BE2C (cell line): Measurements from ENCODE around the gene PPP6R1.

Experiments used
- DNase-seq: peaks from one replicate; pipeline ENCODE4 v3.0.0-alpha.2; 2020
- H3K27me3 ChIP-seq: fragments of 250-450 bp; sonication (Bioruptor Pico); 2 replicates; pipeline ENCODE4 v1.5.1; 2020; ENCODE audit warnings: mild to moderate bottlenecking
- H3K36me3 ChIP-seq: fragments of 250-450 bp; sonication (Bioruptor Pico); 2 replicates; pipeline ENCODE4 v1.5.1; 2020; ENCODE audit warnings: mild to moderate bottlenecking
- H3K4me1 ChIP-seq: fragments of 250-450 bp; sonication (Bioruptor Pico); 2 replicates; pipeline ENCODE4 v1.5.1; 2020
- H3K4me3 ChIP-seq: 2 replicates; pipeline ENCODE4 v1.5.1; 2011; ENCODE audit warnings: low read depth, low read length
- H3K9me3 ChIP-seq: fragments of 250-450 bp; sonication (Bioruptor Pico); 2 replicates; pipeline ENCODE4 v1.5.1; 2020
- CTCF ChIP-seq: IDR thresholded peaks from 2 replicates; pipeline ENCODE4 v1.5.1; 2012; ENCODE audit warnings: mild to moderate bottlenecking, low read depth, low read length

PPP6R1 gene

GRCh38 chr19:55216461-55217198 is 42.2 kb downstream of the PPP6R1 start:
- Histone ChIP-seq H3K36me3 (peaks cover 6% of the 10 kb centered on the region; the same call in 1 of the 2 replicates), H3K4me1 (no peaks in the 10 kb centered on the region), H3K4me3 (peak overlapping the region; percentile 93), H3K27me3 (no peaks in the 10 kb centered on the region), H3K9me3 (0 out of 2 replicates have a peak, but pooled peaks cover 2% of the 10 kb centered on the region)
- DNase-seq: peak; percentile 95
- no peak for TF ChIP-seq CTCF

DNA sequence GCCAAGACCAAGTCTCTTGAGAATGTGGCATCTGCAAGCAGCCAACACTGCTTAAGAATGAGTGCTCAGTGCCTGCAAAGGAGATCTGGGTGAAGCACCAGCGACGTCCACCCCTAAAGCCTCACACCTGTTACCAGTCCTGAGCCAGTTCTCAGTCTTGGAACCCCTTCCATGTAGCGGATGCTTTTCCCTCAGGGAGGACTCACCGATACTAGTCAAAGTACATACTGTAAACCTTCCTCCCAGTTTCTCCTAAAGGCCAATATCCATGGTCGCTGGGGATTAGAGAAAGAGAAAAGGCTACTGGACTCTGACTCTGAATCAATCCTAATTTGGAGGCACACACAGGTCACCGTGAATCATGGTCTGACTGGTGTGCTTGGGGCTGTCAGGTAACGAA is 45.3 kb downstream of the PPP6R1 start:
- Histone ChIP-seq H3K9me3 (0 out of 2 replicates have a peak, but pooled peaks cover 2% of the 10 kb centered on the region), H3K27me3 (no peaks in the 10 kb centered on the region), H3K4me1 (no peaks in the 10 kb centered on the region), H3K4me3 (no peak overlapping the region), H3K36me3 (no peaks in the 10 kb centered on the region)
- TF ChIP-seq CTCF: no peak
- DNase-seq: no peak

- peak; percentile 48 for TF ChIP-seq CTCF
- H3K27me3 ChIP-seq: no peaks in the 10 kb centered on the region
- 0 out of 2 replicates have a peak, but pooled peaks cover 2% of the 10 kb centered on the region for H3K9me3 ChIP-seq
- no peaks in the 10 kb centered on the region for H3K36me3 ChIP-seq
- no peaks in the 10 kb centered on the region for H3K4me1 ChIP-seq
- peak; percentile 52 for DNase-seq
- H3K4me3 ChIP-seq: no peak overlapping the region
Observed at GRCh38 chr19:55212447-55212846, 46.4 kb downstream of the PPP6R1 start.

DNA sequence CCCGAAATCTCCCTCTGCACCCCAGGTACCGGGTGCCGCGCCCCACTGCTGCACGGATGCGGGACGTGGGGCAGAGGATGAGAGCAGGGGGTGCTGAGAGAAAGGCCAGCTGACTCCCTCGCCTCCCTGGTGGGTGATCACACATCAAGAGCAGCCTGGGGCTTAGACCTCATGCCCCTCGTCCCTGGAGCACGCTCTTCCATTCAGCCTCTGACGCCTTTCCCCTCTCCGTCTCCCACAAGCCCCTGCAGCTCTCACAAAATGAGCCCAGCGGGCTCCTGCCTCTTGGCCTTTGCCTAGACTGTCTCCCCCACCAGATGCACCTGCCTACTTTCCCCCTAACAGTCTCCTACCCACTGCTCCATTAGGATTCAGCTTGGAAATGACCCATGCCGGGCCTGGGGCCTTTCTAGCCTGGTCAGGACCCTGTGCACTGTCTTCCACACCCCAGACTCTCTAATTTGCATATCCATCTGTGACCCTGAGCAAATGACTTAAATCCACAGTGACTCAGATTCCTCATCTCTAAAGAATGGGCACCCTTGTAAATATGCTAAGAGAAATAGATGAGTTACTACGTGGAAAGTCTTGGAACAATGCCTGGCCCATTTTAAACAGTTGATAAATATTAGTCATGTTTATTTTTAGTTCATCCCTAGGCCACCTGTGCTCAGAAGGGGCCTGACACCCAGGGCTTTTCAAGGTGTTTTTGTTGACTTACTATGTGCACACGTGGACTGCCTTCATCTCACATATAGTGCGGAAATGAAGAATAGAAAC is 48.9 kb downstream of the PPP6R1 start:
- DNase-seq: no peak
- H3K4me1 ChIP-seq: 0 out of 2 replicates have a peak, but pooled peaks cover 5% of the 10 kb centered on the region
- H3K9me3 ChIP-seq: no peaks in the 10 kb centered on the region
- no peak overlapping the region for H3K4me3 ChIP-seq
- H3K27me3 ChIP-seq: no peaks in the 10 kb centered on the region
- no peak for TF ChIP-seq CTCF
- H3K36me3 ChIP-seq: no peaks in the 10 kb centered on the region

- no peak for DNase-seq
- Histone ChIP-seq H3K27me3 (no peaks in the 10 kb centered on the region), H3K9me3 (no peaks in the 10 kb centered on the region), H3K4me3 (no peak within 1 kb of the TSS), H3K4me1 (0 out of 2 replicates have a peak, but pooled peaks cover 5% of the 10 kb centered on the region), H3K36me3 (no peaks in the 10 kb centered on the region)
- TF ChIP-seq CTCF: no peak
Observed at GRCh38 chr19:55208880-55209692, 49.7 kb downstream of the PPP6R1 start, which contains the start of gene PTPRH. PTPRH (minus strand) TSS chr19:55209501; CDS start chr19:55209433, 68 bp downstream.
